ENCODE results near the gene ZNF761. TPM values are rescaled to one million over a fixed set of nuclear protein-coding genes. Genes with fewer than 3 reads are reported as not detected.

ZNF761 gene
- total and polyA plus RNA-seq, 2 of the 13 experiments (the other 11 are each of a cell fraction or from before 2014, with no cell fraction given), result 11.6 to 16.2 TPM

DNA sequence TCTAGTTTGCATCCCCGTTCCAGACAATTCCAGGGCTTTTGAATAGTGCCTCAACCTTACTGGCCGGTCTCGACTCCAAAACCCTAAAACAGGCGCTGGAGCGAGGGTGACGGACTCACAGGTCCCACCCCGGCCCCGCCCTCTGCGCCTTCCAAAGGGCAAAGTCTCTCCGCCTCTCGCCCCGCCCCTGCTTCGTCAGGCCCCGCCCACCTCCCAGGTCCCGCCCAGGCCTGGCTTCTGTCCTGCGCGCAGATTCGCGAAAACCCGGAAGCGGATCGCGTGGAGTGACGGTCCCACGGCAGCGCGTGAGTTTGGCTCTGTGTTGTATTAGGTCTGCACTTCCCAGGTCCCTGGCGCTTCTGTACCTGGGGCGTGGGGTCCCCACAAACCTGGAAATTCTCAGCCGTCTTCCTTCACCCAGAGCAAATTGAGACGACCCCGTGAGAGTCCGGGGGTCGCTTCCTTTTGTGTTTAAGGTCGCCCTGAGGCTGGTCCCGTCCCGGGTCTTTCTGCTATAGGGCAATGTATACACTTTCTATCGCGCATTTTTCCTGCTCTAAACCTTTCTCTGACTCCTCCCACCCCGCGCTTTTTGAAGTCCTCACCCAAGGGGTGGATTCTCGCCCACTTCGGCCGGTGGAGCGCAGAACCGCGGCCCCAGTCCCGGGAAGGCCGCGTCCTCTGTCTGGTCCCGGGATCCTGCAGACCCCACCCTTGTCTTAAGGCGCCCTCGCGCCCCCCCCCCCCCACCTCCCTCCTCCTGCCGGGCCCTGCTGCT lies 35.9 kb downstream of the ZNF761 start, which contains the start of gene ZNF813 (continued):
- TF ChIP-seq AKNA (CRISPR knock-in tag; IDR thresholded peaks at IDR 0.05; ENCODE audit: borderline replicate concordance) (no peak), ZNF776 (CRISPR knock-in tag; IDR thresholded peaks at IDR 0.05) (no peak), ZNF296 (CRISPR knock-in tag; conservative IDR thresholded peaks at IDR 0.05) (no peak), ZNF660 (CRISPR knock-in tag; IDR thresholded peaks at IDR 0.05; ENCODE audit: borderline replicate concordance, low read depth) (no peak), ZBTB37 (CRISPR knock-in tag; IDR thresholded peaks at IDR 0.05) (no peak), PAWR (CRISPR knock-in tag; IDR thresholded peaks at IDR 0.05; ENCODE audit: borderline replicate concordance) (no peak), HMG20A (CRISPR knock-in tag; IDR thresholded peaks at IDR 0.05; ENCODE audit: borderline replicate concordance) (no peak), AKAP8 (CRISPR knock-in tag; IDR thresholded peaks at IDR 0.05) (no peak), NCOR1 (IDR thresholded peaks at IDR 0.05; ENCODE audit: borderline replicate concordance, low read length) (peak; percentile 24; the same call in 1 of the 2 replicates), ZNF768 (CRISPR knock-in tag; IDR thresholded peaks at IDR 0.05) (no peak), ZNF616 (CRISPR knock-in tag; IDR thresholded peaks at IDR 0.05; ENCODE audit: low read depth) (no peak), MED8 (CRISPR knock-in tag; IDR thresholded peaks at IDR 0.05; ENCODE audit: insufficient replicate concordance) (no peak), ZNF598 (CRISPR knock-in tag; IDR thresholded peaks at IDR 0.05; ENCODE audit: borderline replicate concordance) (no peak), NR3C1 (CRISPR knock-in tag; IDR thresholded peaks at IDR 0.05) (no peak), ZNF207 (IDR thresholded peaks at IDR 0.05; ENCODE audit: borderline replicate concordance) (no peak)
- TF ChIP-seq, protein P1, sequence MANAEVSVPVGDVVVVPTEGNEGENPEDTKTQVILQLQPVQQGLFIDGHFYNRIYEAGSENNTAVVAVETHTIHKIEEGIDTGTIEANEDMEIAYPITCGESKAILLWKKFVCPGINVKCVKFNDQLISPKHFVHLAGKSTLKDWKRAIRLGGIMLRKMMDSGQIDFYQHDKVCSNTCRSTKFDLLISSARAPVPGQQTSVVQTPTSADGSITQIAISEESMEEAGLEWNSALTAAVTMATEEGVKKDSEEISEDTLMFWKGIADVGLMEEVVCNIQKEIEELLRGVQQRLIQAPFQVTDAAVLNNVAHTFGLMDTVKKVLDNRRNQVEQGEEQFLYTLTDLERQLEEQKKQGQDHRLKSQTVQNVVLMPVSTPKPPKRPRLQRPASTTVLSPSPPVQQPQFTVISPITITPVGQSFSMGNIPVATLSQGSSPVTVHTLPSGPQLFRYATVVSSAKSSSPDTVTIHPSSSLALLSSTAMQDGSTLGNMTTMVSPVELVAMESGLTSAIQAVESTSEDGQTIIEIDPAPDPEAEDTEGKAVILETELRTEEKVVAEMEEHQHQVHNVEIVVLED (CRISPR knock-in tag; IDR thresholded peaks at IDR 0.05; ENCODE audit: borderline replicate concordance), result no peak
- TF ChIP-seq, protein P2, sequence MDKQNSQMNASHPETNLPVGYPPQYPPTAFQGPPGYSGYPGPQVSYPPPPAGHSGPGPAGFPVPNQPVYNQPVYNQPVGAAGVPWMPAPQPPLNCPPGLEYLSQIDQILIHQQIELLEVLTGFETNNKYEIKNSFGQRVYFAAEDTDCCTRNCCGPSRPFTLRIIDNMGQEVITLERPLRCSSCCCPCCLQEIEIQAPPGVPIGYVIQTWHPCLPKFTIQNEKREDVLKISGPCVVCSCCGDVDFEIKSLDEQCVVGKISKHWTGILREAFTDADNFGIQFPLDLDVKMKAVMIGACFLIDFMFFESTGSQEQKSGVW (CRISPR knock-in tag; IDR thresholded peaks at IDR 0.05; ENCODE audit: borderline replicate concordance), result no peak
- TF ChIP-seq, protein P3, sequence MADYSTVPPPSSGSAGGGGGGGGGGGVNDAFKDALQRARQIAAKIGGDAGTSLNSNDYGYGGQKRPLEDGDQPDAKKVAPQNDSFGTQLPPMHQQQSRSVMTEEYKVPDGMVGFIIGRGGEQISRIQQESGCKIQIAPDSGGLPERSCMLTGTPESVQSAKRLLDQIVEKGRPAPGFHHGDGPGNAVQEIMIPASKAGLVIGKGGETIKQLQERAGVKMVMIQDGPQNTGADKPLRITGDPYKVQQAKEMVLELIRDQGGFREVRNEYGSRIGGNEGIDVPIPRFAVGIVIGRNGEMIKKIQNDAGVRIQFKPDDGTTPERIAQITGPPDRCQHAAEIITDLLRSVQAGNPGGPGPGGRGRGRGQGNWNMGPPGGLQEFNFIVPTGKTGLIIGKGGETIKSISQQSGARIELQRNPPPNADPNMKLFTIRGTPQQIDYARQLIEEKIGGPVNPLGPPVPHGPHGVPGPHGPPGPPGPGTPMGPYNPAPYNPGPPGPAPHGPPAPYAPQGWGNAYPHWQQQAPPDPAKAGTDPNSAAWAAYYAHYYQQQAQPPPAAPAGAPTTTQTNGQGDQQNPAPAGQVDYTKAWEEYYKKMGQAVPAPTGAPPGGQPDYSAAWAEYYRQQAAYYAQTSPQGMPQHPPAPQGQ (CRISPR knock-in tag; IDR thresholded peaks at IDR 0.05; ENCODE audit: borderline replicate concordance), result no peak

All from HepG2 (cell line).